HEK293 (cell line): ENCODE data around the gene CCL16.

ENCODE experiments used
- CTCF ChIA-PET: fragments of 350-600 bp; formaldehyde crosslinking; extraction: SDS; loops from one replicate; lab custom pipeline; 2021; ENCODE audit warnings: antibody characterized with exemption; lab: Yijun Ruan, JAX
- POLR2A ChIA-PET: fragments of 300-600 bp; formaldehyde crosslinking; extraction: SDS; loops from one replicate; lab custom pipeline; 2020; ENCODE audit warnings: antibody characterized with exemption, inconsistent platforms; lab: Yijun Ruan, JAX
- H3K27ac ChIP-seq: fragments of 200-500 bp; sonication (Bioruptor generic); 2 replicates; pipeline ENCODE4 v1.5.1; 2014; ENCODE audit warnings: low read depth, low read length, control low read depth, inconsistent platforms; ENCODE audit errors: extremely low read depth
- H3K36me3 ChIP-seq, 2 experiments: fragments of 200-500 bp in 1 of 2; sonication (Bioruptor generic) in 1 of 2; 1 replicate in 1 of 2; 2 replicates in 1 of 2; pipeline ENCODE4 v1.5.1; 2014 to 2017; ENCODE audit warnings: inconsistent platforms in 2 of 2, low read length in 2 of 2; ENCODE audit not compliant: control insufficient read depth in 2 of 2, insufficient read depth in 1 of 2
- H3K4me1 ChIP-seq: fragments of 200-500 bp; sonication (Bioruptor generic); 2 replicates; pipeline ENCODE4 v1.5.1; 2014; ENCODE audit warnings: mild to moderate bottlenecking, low read length, inconsistent platforms; ENCODE audit not compliant: control insufficient read depth, insufficient read depth
- H3K4me3 ChIP-seq: 2 replicates; pipeline ENCODE4 v1.5.1; 2011; ENCODE audit warnings: low read depth, mild to moderate bottlenecking, control low read depth, low read length, moderate library complexity
- H3K9me3 ChIP-seq: fragments of 200-500 bp; sonication (Bioruptor generic); 2 replicates; pipeline ENCODE4 v1.5.1; 2014; ENCODE audit warnings: low read depth, low read length, inconsistent platforms; ENCODE audit not compliant: control insufficient read depth, insufficient read depth
- BCL11B ChIP-seq: fragments of 450-650 bp; formaldehyde crosslinking; IDR thresholded peaks from 2 replicates; pipeline ENCODE4 v1.5.1; 2016; ENCODE audit warnings: low read depth, missing biosample characterization, missing genetic modification characterization
- FEZF1 ChIP-seq: fragments of 450-650 bp; formaldehyde crosslinking; IDR thresholded peaks from 2 replicates; pipeline ENCODE4 v1.5.1; 2016; ENCODE audit warnings: missing biosample characterization, missing genetic modification characterization
- GLI2 ChIP-seq: fragments of 450-650 bp; formaldehyde crosslinking; IDR thresholded peaks from 2 replicates; pipeline ENCODE4; 2017; ENCODE audit warnings: missing biosample characterization, missing genetic modification characterization, low read depth, borderline replicate concordance
- KLF17 ChIP-seq: fragments of 450-650 bp; formaldehyde crosslinking; IDR thresholded peaks from 2 replicates; pipeline ENCODE4 v1.5.1; 2016; ENCODE audit warnings: missing biosample characterization, missing genetic modification characterization
- KLF8 ChIP-seq: fragments of 450-650 bp; formaldehyde crosslinking; IDR thresholded peaks from 2 replicates; pipeline ENCODE4 v1.5.1; 2016; ENCODE audit warnings: missing biosample characterization, missing genetic modification characterization
- MYNN ChIP-seq: fragments of 450-650 bp; formaldehyde crosslinking; IDR thresholded peaks from 2 replicates; pipeline ENCODE4 v1.5.1; 2016; ENCODE audit warnings: missing biosample characterization, missing genetic modification characterization, borderline replicate concordance
- OSR2 ChIP-seq: fragments of 450-650 bp; formaldehyde crosslinking; IDR thresholded peaks from 2 replicates; pipeline ENCODE4 v1.5.1; 2016; ENCODE audit warnings: missing biosample characterization, missing genetic modification characterization
- REPIN1 ChIP-seq: fragments of 450-650 bp; formaldehyde crosslinking; IDR thresholded peaks from 2 replicates; pipeline ENCODE4 v1.5.1; 2017; ENCODE audit warnings: missing biosample characterization, missing genetic modification characterization, low read depth
- SCRT2 ChIP-seq: fragments of 450-650 bp; formaldehyde crosslinking; IDR thresholded peaks from 2 replicates; pipeline ENCODE4 v1.5.1; 2016; ENCODE audit warnings: missing biosample characterization, missing genetic modification characterization
- YY2 ChIP-seq: fragments of 450-650 bp; formaldehyde crosslinking; IDR thresholded peaks from 2 replicates; pipeline ENCODE4 v1.5.1; 2016; ENCODE audit warnings: missing biosample characterization, missing genetic modification characterization
- ZBTB10 ChIP-seq: fragments of 450-650 bp; formaldehyde crosslinking; IDR thresholded peaks from 2 replicates; pipeline ENCODE4 v1.5.1; 2016; ENCODE audit warnings: missing biosample characterization, missing genetic modification characterization
- ZEB2 ChIP-seq: fragments of 450-650 bp; formaldehyde crosslinking; IDR thresholded peaks from 2 replicates; pipeline ENCODE4 v1.5.1; 2016; ENCODE audit warnings: missing biosample characterization, missing genetic modification characterization
- ZNF169 ChIP-seq: fragments of 450-650 bp; formaldehyde crosslinking; IDR thresholded peaks from 2 replicates; pipeline ENCODE4 v1.5.1; 2016; ENCODE audit warnings: missing biosample characterization, missing genetic modification characterization
- ZNF174 ChIP-seq: fragments of 450-650 bp; formaldehyde crosslinking; IDR thresholded peaks from 2 replicates; pipeline ENCODE4 v1.5.0; 2017; ENCODE audit warnings: missing biosample characterization, mild to moderate bottlenecking, missing genetic modification characterization
- ZNF175 ChIP-seq: fragments of 450-650 bp; formaldehyde crosslinking; IDR thresholded peaks from 2 replicates; pipeline ENCODE4 v1.5.1; 2016; ENCODE audit warnings: missing biosample characterization, missing genetic modification characterization
- ZNF184 ChIP-seq: fragments of 450-650 bp; IDR thresholded peaks from 2 replicates; pipeline ENCODE4 v1.5.1; 2018; ENCODE audit warnings: missing biosample characterization, mild to moderate bottlenecking, missing genetic modification characterization
- ZNF2 ChIP-seq: fragments of 450-650 bp; formaldehyde crosslinking; IDR thresholded peaks from 2 replicates; pipeline ENCODE4 v1.5.1; 2016; ENCODE audit warnings: missing biosample characterization, missing genetic modification characterization
- ZNF248 ChIP-seq: fragments of 450-650 bp; formaldehyde crosslinking; IDR thresholded peaks from 2 replicates; pipeline ENCODE4 v1.5.1; 2017; ENCODE audit warnings: missing biosample characterization, missing genetic modification characterization
- ZNF266 ChIP-seq: fragments of 450-650 bp; formaldehyde crosslinking; IDR thresholded peaks from 2 replicates; pipeline ENCODE4 v1.5.1; 2016; ENCODE audit warnings: missing biosample characterization, missing genetic modification characterization, low read depth
- ZNF335 ChIP-seq: fragments of 450-650 bp; formaldehyde crosslinking; conservative IDR thresholded peaks from 2 replicates; pipeline ENCODE4 v1.5.1; 2016; ENCODE audit warnings: missing biosample characterization, missing genetic modification characterization
- ZNF37A ChIP-seq: fragments of 450-650 bp; IDR thresholded peaks from 2 replicates; pipeline ENCODE4 v1.5.1; 2018; ENCODE audit warnings: missing biosample characterization, missing genetic modification characterization
- ZNF473 ChIP-seq: fragments of 450-650 bp; formaldehyde crosslinking; IDR thresholded peaks from 2 replicates; pipeline ENCODE4 v1.5.1; 2017; ENCODE audit warnings: missing biosample characterization, missing genetic modification characterization
- ZNF514 ChIP-seq: fragments of 450-650 bp; formaldehyde crosslinking; IDR thresholded peaks from 2 replicates; pipeline ENCODE4 v1.5.1; 2016; ENCODE audit warnings: missing biosample characterization, missing genetic modification characterization
- ZNF544 ChIP-seq: fragments of 450-650 bp; formaldehyde crosslinking; IDR thresholded peaks from 2 replicates; pipeline ENCODE4 v1.5.0; 2017; ENCODE audit warnings: missing biosample characterization, missing genetic modification characterization
- ZNF549 ChIP-seq: fragments of 450-650 bp; IDR thresholded peaks from 2 replicates; pipeline ENCODE4 v1.5.1; 2018; ENCODE audit warnings: missing biosample characterization, missing genetic modification characterization, mild to moderate bottlenecking, inconsistent platforms, moderate library complexity
- TF ChIP-seq, protein P1 (sequence below): fragments of 450-650 bp; formaldehyde crosslinking; IDR thresholded peaks from 2 replicates; pipeline ENCODE4 v1.5.1; 2017; ENCODE audit warnings: missing biosample characterization, missing genetic modification characterization
- TF ChIP-seq, protein P2 (sequence below): fragments of 450-650 bp; formaldehyde crosslinking; IDR thresholded peaks from 2 replicates; pipeline ENCODE4 v1.5.0; 2017; ENCODE audit warnings: missing biosample characterization, missing genetic modification characterization, borderline replicate concordance

CCL16 gene

DNA sequence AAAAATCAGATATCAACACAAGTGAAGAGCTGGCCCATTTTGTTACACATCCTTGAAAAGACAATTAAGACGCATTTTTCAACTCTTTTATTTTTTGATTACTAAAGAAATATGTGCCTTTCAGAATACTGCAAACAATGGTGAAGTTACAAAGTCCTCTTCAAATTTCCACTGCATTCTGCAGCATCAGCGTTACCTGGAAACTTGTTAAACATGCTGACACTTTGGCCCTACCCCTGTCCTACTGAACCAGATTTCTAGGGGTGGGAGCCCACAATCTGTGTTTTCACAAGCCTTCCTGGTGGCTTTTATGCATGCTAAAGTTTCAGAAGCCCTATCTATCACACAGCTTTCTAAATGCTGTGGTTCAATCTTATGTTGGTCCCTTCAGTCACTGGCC, 9.8 kb upstream of the CCL16 start:
- no peaks in the 10 kb centered on the region for H3K36me3 ChIP-seq
- POLR2A ChIA-PET, result interaction anchor here (0.6 kb wide), 1 partner anchor 12 kb away, joined by 3 read pairs; no protein-coding TSS in a partner anchor
- no peak overlapping the region for H3K4me3 ChIP-seq
- TF ChIP-seq ZNF473 (tag by site-specific recombination) (no peak), ZNF174 (tag by site-specific recombination) (no peak), YY2 (tag by site-specific recombination) (no peak), ZNF37A (tag by site-specific recombination) (no peak), GLI2 (tag by site-specific recombination) (no peak), KLF17 (tag by site-specific recombination) (no peak), FEZF1 (tag by site-specific recombination) (no peak), OSR2 (tag by site-specific recombination) (no peak), ZNF2 (no peak), ZBTB10 (no peak), ZEB2 (tag by site-specific recombination) (no peak), ZNF266 (no peak), ZNF175 (tag by site-specific recombination) (no peak), BCL11B (tag by site-specific recombination) (no peak), ZNF549 (tag by site-specific recombination) (no peak)
- TF ChIP-seq, protein P1, sequence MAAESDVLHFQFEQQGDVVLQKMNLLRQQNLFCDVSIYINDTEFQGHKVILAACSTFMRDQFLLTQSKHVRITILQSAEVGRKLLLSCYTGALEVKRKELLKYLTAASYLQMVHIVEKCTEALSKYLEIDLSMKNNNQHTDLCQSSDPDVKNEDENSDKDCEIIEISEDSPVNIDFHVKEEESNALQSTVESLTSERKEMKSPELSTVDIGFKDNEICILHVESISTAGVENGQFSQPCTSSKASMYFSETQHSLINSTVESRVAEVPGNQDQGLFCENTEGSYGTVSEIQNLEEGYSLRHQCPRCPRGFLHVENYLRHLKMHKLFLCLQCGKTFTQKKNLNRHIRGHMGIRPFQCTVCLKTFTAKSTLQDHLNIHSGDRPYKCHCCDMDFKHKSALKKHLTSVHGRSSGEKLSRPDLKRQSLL (tag by site-specific recombination), result no peak
- TF ChIP-seq, protein P2, sequence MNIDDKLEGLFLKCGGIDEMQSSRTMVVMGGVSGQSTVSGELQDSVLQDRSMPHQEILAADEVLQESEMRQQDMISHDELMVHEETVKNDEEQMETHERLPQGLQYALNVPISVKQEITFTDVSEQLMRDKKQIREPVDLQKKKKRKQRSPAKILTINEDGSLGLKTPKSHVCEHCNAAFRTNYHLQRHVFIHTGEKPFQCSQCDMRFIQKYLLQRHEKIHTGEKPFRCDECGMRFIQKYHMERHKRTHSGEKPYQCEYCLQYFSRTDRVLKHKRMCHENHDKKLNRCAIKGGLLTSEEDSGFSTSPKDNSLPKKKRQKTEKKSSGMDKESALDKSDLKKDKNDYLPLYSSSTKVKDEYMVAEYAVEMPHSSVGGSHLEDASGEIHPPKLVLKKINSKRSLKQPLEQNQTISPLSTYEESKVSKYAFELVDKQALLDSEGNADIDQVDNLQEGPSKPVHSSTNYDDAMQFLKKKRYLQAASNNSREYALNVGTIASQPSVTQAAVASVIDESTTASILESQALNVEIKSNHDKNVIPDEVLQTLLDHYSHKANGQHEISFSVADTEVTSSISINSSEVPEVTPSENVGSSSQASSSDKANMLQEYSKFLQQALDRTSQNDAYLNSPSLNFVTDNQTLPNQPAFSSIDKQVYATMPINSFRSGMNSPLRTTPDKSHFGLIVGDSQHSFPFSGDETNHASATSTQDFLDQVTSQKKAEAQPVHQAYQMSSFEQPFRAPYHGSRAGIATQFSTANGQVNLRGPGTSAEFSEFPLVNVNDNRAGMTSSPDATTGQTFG (tag by site-specific recombination), result no peak
- no peaks in the 10 kb centered on the region for H3K4me1 ChIP-seq
- no peaks in the 10 kb centered on the region for H3K9me3 ChIP-seq
- no peak overlapping the region for H3K27ac ChIP-seq
- CTCF ChIA-PET, result interaction anchor here (1.6 kb wide), 1 partner anchor 137 kb away, joined by 3 read pairs; no protein-coding TSS in a partner anchor

GRCh38 chr17:35988164-35988563, 6.9 kb upstream of the CCL16 start:
- Histone ChIP-seq H3K27ac (no peak overlapping the region), H3K9me3 (no peaks in the 10 kb centered on the region), H3K4me3 (no peak overlapping the region), H3K4me1 (no peaks in the 10 kb centered on the region), H3K36me3 (no peaks in the 10 kb centered on the region)
- POLR2A ChIA-PET, result no interaction called here
- CTCF ChIA-PET, result interaction anchor here (1.7 to 3.1 kb wide), 2 partner anchors 12 to 161 kb away, joined by 5 to 21 read pairs; no protein-coding TSS in a partner anchor
- TF ChIP-seq ZNF184 (tag by site-specific recombination) (no peak), REPIN1 (no peak), KLF8 (tag by site-specific recombination) (no peak), ZNF169 (tag by site-specific recombination) (no peak), BCL11B (tag by site-specific recombination) (no peak), ZNF335 (no peak), ZNF544 (tag by site-specific recombination) (no peak), ZNF514 (tag by site-specific recombination) (no peak), SCRT2 (tag by site-specific recombination) (no peak), ZNF2 (no peak), MYNN (tag by site-specific recombination) (no peak), ZNF248 (tag by site-specific recombination) (no peak)
- TF ChIP-seq, protein P1 (tag by site-specific recombination), result no peak
